HEK293 (cell line): ENCODE data around the gene LMNTD2.

Experiments
- BCL6B ChIP-seq: fragments of 450-650 bp; formaldehyde crosslinking; IDR thresholded peaks from 2 replicates; pipeline ENCODE4 v1.5.1; 2017; ENCODE audit warnings: missing biosample characterization, missing genetic modification characterization
- GLIS1 ChIP-seq: fragments of 450-650 bp; formaldehyde crosslinking; IDR thresholded peaks from 2 replicates; pipeline ENCODE4 v1.5.1; 2016; ENCODE audit warnings: missing biosample characterization, missing genetic modification characterization
- HOXD13 ChIP-seq: sonication (generic); formaldehyde crosslinking; IDR thresholded peaks from 2 replicates; pipeline ENCODE4 v1.8.0; 2022; ENCODE audit warnings: missing genetic modification reagents, borderline replicate concordance
- KLF8 ChIP-seq: fragments of 450-650 bp; formaldehyde crosslinking; IDR thresholded peaks from 2 replicates; pipeline ENCODE4 v1.5.1; 2016; ENCODE audit warnings: missing biosample characterization, missing genetic modification characterization
- MYNN ChIP-seq: fragments of 450-650 bp; formaldehyde crosslinking; IDR thresholded peaks from 2 replicates; pipeline ENCODE4 v1.5.1; 2016; ENCODE audit warnings: missing biosample characterization, missing genetic modification characterization, borderline replicate concordance
- MZF1 ChIP-seq: fragments of 450-650 bp; formaldehyde crosslinking; IDR thresholded peaks from 2 replicates; pipeline ENCODE4 v1.5.1; 2017; ENCODE audit warnings: missing biosample characterization, missing genetic modification characterization, borderline replicate concordance
- TSHZ1 ChIP-seq: fragments of 450-650 bp; formaldehyde crosslinking; IDR thresholded peaks from 2 replicates; pipeline ENCODE4 v1.5.1; 2016; ENCODE audit warnings: missing biosample characterization, missing genetic modification characterization, borderline replicate concordance
- WT1 ChIP-seq: fragments of 450-650 bp; formaldehyde crosslinking; IDR thresholded peaks from 2 replicates; pipeline ENCODE4 v1.5.1; 2016; ENCODE audit warnings: missing biosample characterization, missing genetic modification characterization
- YY2 ChIP-seq: fragments of 450-650 bp; formaldehyde crosslinking; IDR thresholded peaks from 2 replicates; pipeline ENCODE4 v1.5.1; 2016; ENCODE audit warnings: missing biosample characterization, missing genetic modification characterization
- ZBTB1 ChIP-seq: fragments of 450-650 bp; formaldehyde crosslinking; IDR thresholded peaks from 2 replicates; pipeline ENCODE4 v1.5.1; 2016; ENCODE audit warnings: missing biosample characterization, missing genetic modification characterization
- ZFP3 ChIP-seq: fragments of 450-650 bp; formaldehyde crosslinking; IDR thresholded peaks from 2 replicates; pipeline ENCODE4 v1.5.1; 2016; ENCODE audit warnings: low read depth, missing biosample characterization, missing genetic modification characterization
- ZFP41 ChIP-seq: fragments of 450-650 bp; formaldehyde crosslinking; IDR thresholded peaks from 2 replicates; pipeline ENCODE4 v1.5.1; 2016; ENCODE audit warnings: missing biosample characterization, missing genetic modification characterization, borderline replicate concordance
- ZNF10 ChIP-seq: fragments of 450-650 bp; formaldehyde crosslinking; IDR thresholded peaks from 2 replicates; pipeline ENCODE4 v1.5.1; 2017; ENCODE audit warnings: missing biosample characterization, missing genetic modification characterization
- ZNF133 ChIP-seq: fragments of 450-650 bp; formaldehyde crosslinking; IDR thresholded peaks from 2 replicates; pipeline ENCODE4 v1.5.1; 2016; ENCODE audit warnings: missing biosample characterization, missing genetic modification characterization
- ZNF146 ChIP-seq: fragments of 450-650 bp; formaldehyde crosslinking; IDR thresholded peaks from 2 replicates; pipeline ENCODE4 v1.5.1; 2016; ENCODE audit warnings: missing biosample characterization, missing genetic modification characterization
- ZNF157 ChIP-seq: fragments of 450-650 bp; formaldehyde crosslinking; IDR thresholded peaks from 2 replicates; pipeline ENCODE4 v1.5.1; 2016; ENCODE audit warnings: missing biosample characterization, missing genetic modification characterization
- ZNF174 ChIP-seq: fragments of 450-650 bp; formaldehyde crosslinking; IDR thresholded peaks from 2 replicates; pipeline ENCODE4 v1.5.0; 2017; ENCODE audit warnings: missing biosample characterization, mild to moderate bottlenecking, missing genetic modification characterization
- ZNF211 ChIP-seq: fragments of 450-650 bp; formaldehyde crosslinking; IDR thresholded peaks from 2 replicates; pipeline ENCODE4 v1.5.1; 2016; ENCODE audit warnings: low read depth, missing biosample characterization, missing genetic modification characterization
- ZNF23 ChIP-seq: fragments of 450-650 bp; formaldehyde crosslinking; IDR thresholded peaks from 2 replicates; pipeline ENCODE4 v1.5.1; 2016; ENCODE audit warnings: missing biosample characterization, missing genetic modification characterization, borderline replicate concordance
- ZNF501 ChIP-seq: fragments of 450-650 bp; formaldehyde crosslinking; IDR thresholded peaks from 2 replicates; pipeline ENCODE4 v1.5.1; 2016; ENCODE audit warnings: missing biosample characterization, missing genetic modification characterization
- ZNF555 ChIP-seq: fragments of 450-650 bp; formaldehyde crosslinking; conservative IDR thresholded peaks from 2 replicates; pipeline ENCODE4 v1.5.1; 2017; ENCODE audit warnings: missing biosample characterization, mild to moderate bottlenecking, missing genetic modification characterization, inconsistent platforms
- ZNF580 ChIP-seq: fragments of 450-650 bp; formaldehyde crosslinking; IDR thresholded peaks from 2 replicates; pipeline ENCODE4 v1.5.1; 2016; ENCODE audit warnings: missing biosample characterization, missing genetic modification characterization
- ZNF585B ChIP-seq: fragments of 450-650 bp; formaldehyde crosslinking; IDR thresholded peaks from 2 replicates; pipeline ENCODE4 v1.5.1; 2016; ENCODE audit warnings: missing biosample characterization, missing genetic modification characterization
- ZNF600 ChIP-seq: fragments of 450-650 bp; formaldehyde crosslinking; IDR thresholded peaks from 2 replicates; pipeline ENCODE4 v1.5.1; 2016; ENCODE audit warnings: missing biosample characterization, missing genetic modification characterization
- ZNF629 ChIP-seq: fragments of 450-650 bp; formaldehyde crosslinking; IDR thresholded peaks from 2 replicates; pipeline ENCODE4 v1.5.1; 2017; ENCODE audit warnings: missing biosample characterization, missing genetic modification characterization
- ZNF747 ChIP-seq: fragments of 450-650 bp; formaldehyde crosslinking; IDR thresholded peaks from 2 replicates; pipeline ENCODE4 v1.5.1; 2016; ENCODE audit warnings: missing biosample characterization, missing genetic modification characterization
- ZSCAN5A ChIP-seq: fragments of 450-650 bp; formaldehyde crosslinking; IDR thresholded peaks from 2 replicates; pipeline ENCODE4 v1.5.1; 2016; ENCODE audit warnings: missing biosample characterization, missing genetic modification characterization
- TF ChIP-seq, protein P1 (sequence below): fragments of 450-650 bp; formaldehyde crosslinking; IDR thresholded peaks from 2 replicates; pipeline ENCODE4 v1.5.1; 2016; ENCODE audit warnings: missing biosample characterization, missing genetic modification characterization
- TF ChIP-seq, protein P2 (sequence below): fragments of 450-650 bp; formaldehyde crosslinking; IDR thresholded peaks from 2 replicates; pipeline ENCODE4 v1.5.1; 2016; ENCODE audit warnings: missing biosample characterization, missing genetic modification characterization

Gene LMNTD2

DNA sequence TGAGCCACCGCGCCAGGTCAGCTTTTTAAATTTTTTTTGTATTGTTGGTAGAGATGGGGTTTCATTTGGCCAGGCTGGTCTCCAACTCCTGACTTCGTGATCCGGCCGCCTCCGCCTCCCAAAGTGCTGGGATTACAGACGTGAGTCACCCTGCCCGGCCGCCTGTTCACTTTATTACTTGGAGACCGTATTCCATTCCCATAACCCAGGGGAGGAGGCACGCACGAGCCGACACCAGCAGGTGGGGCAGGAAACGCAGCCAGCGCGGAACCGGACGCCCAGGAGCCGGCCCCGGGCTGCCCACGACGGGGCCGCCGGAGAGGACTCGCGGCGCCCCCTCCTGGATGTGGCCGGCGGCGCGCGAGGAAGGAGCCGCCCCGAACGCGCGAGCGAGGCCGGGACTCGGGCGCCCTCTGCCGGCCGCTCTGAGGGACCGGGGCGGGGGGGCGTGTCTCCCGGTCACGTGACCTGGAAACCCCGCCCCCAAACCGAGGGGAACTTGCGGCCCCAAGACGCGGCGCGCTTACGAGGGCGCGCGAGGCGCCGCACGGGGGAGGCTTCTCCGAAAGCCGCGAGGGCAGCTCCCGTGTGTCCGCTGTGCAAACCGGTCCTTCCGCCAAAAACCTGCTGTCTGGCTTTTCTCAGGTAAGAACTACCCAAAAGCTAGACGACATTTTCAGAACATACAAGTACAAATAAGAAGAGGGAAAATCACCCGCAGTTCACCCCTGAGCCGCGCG, 41.9 kb downstream of the LMNTD2 start (continued):
- TF ChIP-seq, protein P1, sequence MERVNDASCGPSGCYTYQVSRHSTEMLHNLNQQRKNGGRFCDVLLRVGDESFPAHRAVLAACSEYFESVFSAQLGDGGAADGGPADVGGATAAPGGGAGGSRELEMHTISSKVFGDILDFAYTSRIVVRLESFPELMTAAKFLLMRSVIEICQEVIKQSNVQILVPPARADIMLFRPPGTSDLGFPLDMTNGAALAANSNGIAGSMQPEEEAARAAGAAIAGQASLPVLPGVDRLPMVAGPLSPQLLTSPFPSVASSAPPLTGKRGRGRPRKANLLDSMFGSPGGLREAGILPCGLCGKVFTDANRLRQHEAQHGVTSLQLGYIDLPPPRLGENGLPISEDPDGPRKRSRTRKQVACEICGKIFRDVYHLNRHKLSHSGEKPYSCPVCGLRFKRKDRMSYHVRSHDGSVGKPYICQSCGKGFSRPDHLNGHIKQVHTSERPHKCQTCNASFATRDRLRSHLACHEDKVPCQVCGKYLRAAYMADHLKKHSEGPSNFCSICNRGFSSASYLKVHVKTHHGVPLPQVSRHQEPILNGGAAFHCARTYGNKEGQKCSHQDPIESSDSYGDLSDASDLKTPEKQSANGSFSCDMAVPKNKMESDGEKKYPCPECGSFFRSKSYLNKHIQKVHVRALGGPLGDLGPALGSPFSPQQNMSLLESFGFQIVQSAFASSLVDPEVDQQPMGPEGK: peak; percentile 64; the same call in 1 of the 2 replicates
- TF ChIP-seq ZNF629: 0 out of 2 replicates have a peak, but pooled peaks have one; percentile 26
- TF ChIP-seq ZNF10 (tag by site-specific recombination): no peak
- TF ChIP-seq HOXD13 (CRISPR knock-in tag): no peak
- no peak for TF ChIP-seq ZNF146
- no peak for TF ChIP-seq ZSCAN5A (tag by site-specific recombination)
- no peak for TF ChIP-seq WT1 (tag by site-specific recombination)
- TF ChIP-seq, protein P2, sequence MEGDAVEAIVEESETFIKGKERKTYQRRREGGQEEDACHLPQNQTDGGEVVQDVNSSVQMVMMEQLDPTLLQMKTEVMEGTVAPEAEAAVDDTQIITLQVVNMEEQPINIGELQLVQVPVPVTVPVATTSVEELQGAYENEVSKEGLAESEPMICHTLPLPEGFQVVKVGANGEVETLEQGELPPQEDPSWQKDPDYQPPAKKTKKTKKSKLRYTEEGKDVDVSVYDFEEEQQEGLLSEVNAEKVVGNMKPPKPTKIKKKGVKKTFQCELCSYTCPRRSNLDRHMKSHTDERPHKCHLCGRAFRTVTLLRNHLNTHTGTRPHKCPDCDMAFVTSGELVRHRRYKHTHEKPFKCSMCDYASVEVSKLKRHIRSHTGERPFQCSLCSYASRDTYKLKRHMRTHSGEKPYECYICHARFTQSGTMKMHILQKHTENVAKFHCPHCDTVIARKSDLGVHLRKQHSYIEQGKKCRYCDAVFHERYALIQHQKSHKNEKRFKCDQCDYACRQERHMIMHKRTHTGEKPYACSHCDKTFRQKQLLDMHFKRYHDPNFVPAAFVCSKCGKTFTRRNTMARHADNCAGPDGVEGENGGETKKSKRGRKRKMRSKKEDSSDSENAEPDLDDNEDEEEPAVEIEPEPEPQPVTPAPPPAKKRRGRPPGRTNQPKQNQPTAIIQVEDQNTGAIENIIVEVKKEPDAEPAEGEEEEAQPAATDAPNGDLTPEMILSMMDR (tag by site-specific recombination): peak; percentile 43; the same call in 1 of the 2 replicates
- TF ChIP-seq ZNF174 (tag by site-specific recombination): no peak
- TF ChIP-seq ZNF585B: no peak
- no peak for TF ChIP-seq ZNF580 (tag by site-specific recombination)
- no peak for TF ChIP-seq ZNF157
- no peak for TF ChIP-seq ZNF133
- no peak for TF ChIP-seq MZF1 (tag by site-specific recombination)
- TF ChIP-seq GLIS1 (tag by site-specific recombination): peak; percentile 71
- no peak for TF ChIP-seq ZFP3 (tag by site-specific recombination)
- no peak for TF ChIP-seq ZFP41 (tag by site-specific recombination)
- no peak for TF ChIP-seq ZNF555
- TF ChIP-seq ZNF23 (tag by site-specific recombination): no peak
- no peak for TF ChIP-seq ZNF747
- TF ChIP-seq BCL6B (tag by site-specific recombination): no peak
- TF ChIP-seq TSHZ1 (tag by site-specific recombination): no peak
- no peak for TF ChIP-seq YY2 (tag by site-specific recombination)
- TF ChIP-seq ZNF501 (tag by site-specific recombination): no peak
- no peak for TF ChIP-seq ZBTB1 (tag by site-specific recombination)
- TF ChIP-seq MYNN (tag by site-specific recombination): no peak
- peak; percentile 61 for TF ChIP-seq KLF8 (tag by site-specific recombination)
- peak; percentile 82 for TF ChIP-seq ZNF600
- TF ChIP-seq ZNF211 (tag by site-specific recombination): no peak
